B cell (primary cell): ENCODE data around the gene NKX6-1. TPM values are rescaled to one million over a fixed set of nuclear protein-coding genes. Genes with fewer than 3 reads are reported as not detected.

Experiments used
- ATAC-seq: fragments of 200-7000 bp; cut with Tn5 transposase; one replicate; pipeline ENCODE4 v1.10.0; 2021; ENCODE audit warnings: low read depth, mild to moderate bottlenecking, moderate number of reproducible peaks, moderate library complexity
- CTCF ChIA-PET: fragments of 350-600 bp; sonication (Branson Sonifier 250); formaldehyde crosslinking; loops from one replicate; lab custom pipeline; 2021; ENCODE audit warnings: antibody characterized with exemption, inconsistent platforms; lab: Charles Lee
- POLR2A ChIA-PET: fragments of 350-600 bp; sonication (Branson Sonifier 250); formaldehyde crosslinking; loops from one replicate; lab custom pipeline; 2021; ENCODE audit warnings: antibody characterized with exemption; lab: Charles Lee
- DNase-seq: peaks from one replicate; pipeline ENCODE4 v3.0.0; 2013
- H2AFZ ChIP-seq: 2 replicates; pipeline ENCODE4 v1.6.1; 2012; ENCODE audit warnings: mild to moderate bottlenecking, low read depth, low read length; ENCODE audit not compliant: insufficient read depth, poor library complexity, severe bottlenecking
- H3K27ac ChIP-seq, 2 donors: 1 replicate in 1 of 2; 2 replicates in 1 of 2; pipeline ENCODE4 v1.5.1; 2012 to 2013; ENCODE audit warnings: low read length in 2 of 2, mild to moderate bottlenecking in 2 of 2, moderate library complexity in 1 of 2
- H3K27me3 ChIP-seq, 4 experiments: fragments of 200-600 bp in 1 of 4; sonication (generic) in 1 of 4; replicated peaks in 1 of 4; 1 replicate in 2 of 4; 2 replicates in 2 of 4; pipeline versions ENCODE4 v1.6.1 to v1.7.0; 2013 to 2016; ENCODE audit warnings: low read length in 3 of 4, mild to moderate bottlenecking in 2 of 4, mixed read lengths in 1 of 4, moderate library complexity in 1 of 4; ENCODE audit not compliant: insufficient read depth in 4 of 4, control insufficient read depth in 3 of 4; ENCODE audit errors: control extremely low read depth in 1 of 4
- H3K36me3 ChIP-seq, 2 experiments: replicated peaks in 1 of 2; 1 replicate in 1 of 2; 2 replicates in 1 of 2; pipeline versions ENCODE4 v1.6.1 to v1.7.1; 2013; ENCODE audit warnings: low read length in 1 of 2; ENCODE audit not compliant: insufficient read depth in 2 of 2, control insufficient read depth in 1 of 2; ENCODE audit errors: control extremely low read depth in 1 of 2, extremely low read depth in 1 of 2
- H3K4me1 ChIP-seq, 2 donors: fragments of 200-600 bp in 1 of 2; sonication (generic) in 1 of 2; 1 replicate in 1 of 2; 2 replicates in 1 of 2; pipeline versions ENCODE4 v1.5.1 to v1.6.1; 2013 to 2017; ENCODE audit warnings: low read length in 2 of 2; ENCODE audit not compliant: control insufficient read depth in 2 of 2, insufficient read depth in 2 of 2
- H3K4me2 ChIP-seq: replicated peaks from 2 replicates; pipeline ENCODE3; 2012; ENCODE audit warnings: mild to moderate bottlenecking, low read depth, low read length; ENCODE audit not compliant: poor library complexity, severe bottlenecking
- H3K4me3 ChIP-seq, 5 experiments: fragments of 200-600 bp in 1 of 5; sonication (generic) in 1 of 5; 1 replicate in 3 of 5; 2 replicates in 2 of 5; pipeline versions ENCODE4 v1.5.1 to v1.7.0; 2011 to 2016; ENCODE audit warnings: low read length in 4 of 5, mild to moderate bottlenecking in 4 of 5, low read depth in 2 of 5, control low read depth in 1 of 5, moderate library complexity in 1 of 5; ENCODE audit not compliant: insufficient read depth in 1 of 5; ENCODE audit errors: control extremely low read depth in 1 of 5, extremely low read depth in 1 of 5
- H3K79me2 ChIP-seq: fragments of 200-600 bp; sonication (generic); one replicate; pipeline ENCODE4 v1.6.0; 2016; ENCODE audit warnings: low read length; ENCODE audit not compliant: control insufficient read depth, insufficient read depth
- H3K9ac ChIP-seq: fragments of 200-600 bp; sonication (generic); 2 replicates; pipeline ENCODE4 v1.6.1; 2017; ENCODE audit warnings: mild to moderate bottlenecking, low read length, moderate library complexity
- H3K9me3 ChIP-seq, 3 donors: one replicate each; pipeline versions ENCODE4 v1.6.1 to v1.7.1; 2013; ENCODE audit warnings: low read length in 2 of 3; ENCODE audit not compliant: control insufficient read depth in 2 of 3, insufficient read depth in 1 of 3; ENCODE audit errors: control extremely low read depth in 1 of 3
- H4K20me1 ChIP-seq: 2 replicates; pipeline ENCODE4 v1.6.0; 2012; ENCODE audit warnings: mild to moderate bottlenecking, low read length; ENCODE audit not compliant: insufficient read depth, control insufficient read depth, poor library complexity, severe bottlenecking
- H3K27ac Mint-ChIP-seq: one replicate; pipeline ENCODE4 v1.8.0; 2021; ENCODE audit warnings: mixed read lengths
- H3K27me3 Mint-ChIP-seq: one replicate; pipeline ENCODE4 v1.8.0; 2021; ENCODE audit warnings: mixed read lengths
- H3K4me1 Mint-ChIP-seq: one replicate; pipeline ENCODE4 v1.8.0; 2021; ENCODE audit warnings: mixed read lengths
- H3K4me3 Mint-ChIP-seq: one replicate; pipeline ENCODE4 v1.8.0; 2021; ENCODE audit warnings: mixed read lengths
- H3K9me3 Mint-ChIP-seq: one replicate; pipeline ENCODE4 v1.8.0; 2022; ENCODE audit warnings: mixed read lengths; ENCODE audit not compliant: insufficient read depth
- EZH2 ChIP-seq: IDR thresholded peaks from 2 replicates; pipeline ENCODE4 v1.6.1; 2012; ENCODE audit warnings: borderline replicate concordance, low read depth, mild to moderate bottlenecking, moderate library complexity, low read length; ENCODE audit not compliant: insufficient read depth, poor library complexity, severe bottlenecking
- WGBS: methylation state at CpG from one replicate; pipeline ENCODE4 v1.1.5; 2013; ENCODE audit warnings: missing lambda C conversion rate; ENCODE audit not compliant: insufficient coverage; 5-methylcytosine and 5-hydroxymethylcytosine counted together
- intact Hi-C: fragments of 100-400 bp; cut with micrococcal nuclease; formaldehyde crosslinking; loops from one replicate; pipeline ENCODE4 v1.10.0; 2022
- polyA plus RNA-seq: library from polyadenylated mRNA; depleted of rRNA; stranded (reverse); fragments of >200 nt; gene quantifications from 2 replicates; pipeline ENCODE4 v1.2.3, GENCODE V29; 2012
- total RNA-seq, 2 donors: library from RNA; stranded (reverse); fragments of 120-200 nt in 1 of 2; gene quantifications; 1 replicate in 1 of 2; 2 replicates in 1 of 2; pipeline versions ENCODE4 v1.2.3 to v1.2.4, GENCODE V29; 2013 to 2022
- TF ChIP-seq, protein P1 (sequence below): fragments of 200-600 bp; IDR thresholded peaks from one replicate; pipeline ENCODE4 v1.8.0; 2022; ENCODE audit warnings: antibody characterized with exemption, mild to moderate bottlenecking

The NKX6-1 gene
- total and polyA plus RNA-seq, 2 donors (not counting 1 experiment from before 2014, with no cell fraction given), result not detected

DNA sequence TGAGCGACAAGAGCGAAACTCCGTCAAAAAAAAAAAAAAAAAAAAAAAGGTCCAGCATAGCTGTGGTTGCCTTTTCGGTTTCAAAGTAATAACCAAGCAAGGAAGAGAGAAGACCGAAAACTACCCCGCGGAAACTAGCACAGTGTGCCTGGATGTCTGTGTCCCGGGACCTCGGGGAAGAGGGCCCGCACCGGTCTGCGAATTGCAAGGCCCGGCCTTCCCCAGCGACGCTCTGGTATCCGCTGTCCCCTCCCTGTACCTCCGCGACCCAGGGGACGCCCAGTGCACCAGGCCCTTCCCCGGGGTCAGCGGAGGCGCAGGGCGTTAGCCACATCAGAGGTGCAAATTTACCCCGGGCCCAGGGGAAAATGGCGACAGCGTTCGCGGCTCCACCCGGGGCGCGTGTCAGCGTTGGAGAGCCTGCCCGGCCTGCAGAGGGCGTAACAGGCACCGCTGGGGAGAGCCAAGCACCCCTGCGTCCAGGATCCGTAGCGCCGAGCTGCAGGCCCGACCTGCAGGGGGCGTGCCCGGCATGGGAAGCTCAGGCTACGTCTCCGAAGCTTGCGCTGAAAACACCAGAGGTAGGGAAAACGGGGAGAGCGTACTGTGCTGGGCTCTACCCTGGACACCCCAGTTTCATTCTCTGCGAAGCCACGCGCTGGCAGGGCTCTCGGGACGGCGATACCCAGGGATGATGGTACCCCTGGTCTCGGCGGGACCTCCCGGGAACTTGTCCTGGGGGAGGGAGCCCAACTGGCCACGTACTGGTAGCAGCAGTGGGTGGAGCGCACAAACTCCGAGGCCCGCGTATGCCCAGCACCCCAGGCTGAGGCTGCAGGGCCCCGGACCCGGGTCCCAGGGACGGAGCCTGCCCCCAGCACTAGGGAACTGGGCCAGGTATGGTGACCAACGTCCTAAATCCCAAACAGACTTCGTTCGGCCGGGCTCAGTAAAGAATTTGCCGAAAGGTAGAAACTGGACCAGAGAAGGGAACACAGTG, 16.2 kb downstream of the NKX6-1 start:
- 14% methylated on average over 68 of the region's 69 CpGs for WGBS
- H3K27ac Mint-ChIP-seq, result no peak overlapping the region
- no peak for ATAC-seq
- ChIA-PET CTCF (no interaction called here), POLR2A (no interaction called here)
- Histone ChIP-seq H3K9ac (no peak overlapping the region), H3K27me3 (peaks cover 0 to 63% (median 32%) of the 10 kb centered on the region in 4 experiments), H3K4me2 (peak overlapping the region; percentile 13), H3K79me2 (no peaks in the 10 kb centered on the region), H3K4me3 (no peak overlapping the region), H4K20me1 (no peaks in the 10 kb centered on the region), H3K27ac (no peak overlapping the region), H3K4me1 (peaks cover 4 to 7% of the 10 kb centered on the region in 2 donors), H3K9me3 (peaks cover 0 to 36% (median 1%) of the 10 kb centered on the region in 3 donors), H3K36me3 (no peaks in the 10 kb centered on the region), H2AFZ (no peak overlapping the region)
- peaks cover 77% of the 10 kb centered on the region for H3K27me3 Mint-ChIP-seq
- intact Hi-C loops, result no loop called here
- H3K4me1 Mint-ChIP-seq, result peaks cover 3% of the 10 kb centered on the region
- peak; percentile 8 for DNase-seq
- H3K4me3 Mint-ChIP-seq, result no peak overlapping the region
- peaks cover 4% of the 10 kb centered on the region for H3K9me3 Mint-ChIP-seq
- no peak for TF ChIP-seq EZH2
- TF ChIP-seq, protein P1, sequence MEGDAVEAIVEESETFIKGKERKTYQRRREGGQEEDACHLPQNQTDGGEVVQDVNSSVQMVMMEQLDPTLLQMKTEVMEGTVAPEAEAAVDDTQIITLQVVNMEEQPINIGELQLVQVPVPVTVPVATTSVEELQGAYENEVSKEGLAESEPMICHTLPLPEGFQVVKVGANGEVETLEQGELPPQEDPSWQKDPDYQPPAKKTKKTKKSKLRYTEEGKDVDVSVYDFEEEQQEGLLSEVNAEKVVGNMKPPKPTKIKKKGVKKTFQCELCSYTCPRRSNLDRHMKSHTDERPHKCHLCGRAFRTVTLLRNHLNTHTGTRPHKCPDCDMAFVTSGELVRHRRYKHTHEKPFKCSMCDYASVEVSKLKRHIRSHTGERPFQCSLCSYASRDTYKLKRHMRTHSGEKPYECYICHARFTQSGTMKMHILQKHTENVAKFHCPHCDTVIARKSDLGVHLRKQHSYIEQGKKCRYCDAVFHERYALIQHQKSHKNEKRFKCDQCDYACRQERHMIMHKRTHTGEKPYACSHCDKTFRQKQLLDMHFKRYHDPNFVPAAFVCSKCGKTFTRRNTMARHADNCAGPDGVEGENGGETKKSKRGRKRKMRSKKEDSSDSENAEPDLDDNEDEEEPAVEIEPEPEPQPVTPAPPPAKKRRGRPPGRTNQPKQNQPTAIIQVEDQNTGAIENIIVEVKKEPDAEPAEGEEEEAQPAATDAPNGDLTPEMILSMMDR, result no peak

- WGBS, result 3% methylated on average over 19 of the region's 20 CpGs
- Mint-ChIP-seq H3K27me3 (peaks cover 67% of the 10 kb centered on the region), H3K4me1 (peaks cover 3% of the 10 kb centered on the region), H3K27ac (no peak overlapping the region), H3K9me3 (peaks cover 2% of the 10 kb centered on the region), H3K4me3 (no peak overlapping the region)
- intact Hi-C loops, result no loop called here
- no peak for ATAC-seq
- Histone ChIP-seq H3K36me3 (no peaks in the 10 kb centered on the region), H3K4me1 (peaks cover 4 to 7% of the 10 kb centered on the region in 2 donors), H3K9ac (no peak overlapping the region), H3K4me2 (no peak overlapping the region), H3K9me3 (peaks cover 0 to 36% (median 1%) of the 10 kb centered on the region in 3 donors), H2AFZ (no peak overlapping the region), H3K4me3 (no peak overlapping the region), H3K27ac (no peak overlapping the region), H3K27me3 (peaks cover 0 to 63% (median 31%) of the 10 kb centered on the region in 4 experiments), H4K20me1 (no peaks in the 10 kb centered on the region), H3K79me2 (no peaks in the 10 kb centered on the region)
- TF ChIP-seq EZH2, result no peak
- TF ChIP-seq, protein P1, result no peak
- CTCF ChIA-PET, result no interaction called here
- peak; percentile 12 for DNase-seq
- POLR2A ChIA-PET, result no interaction called here
Measured at GRCh38 chr4:84481860-84482245, 17.2 kb downstream of the NKX6-1 start.
